Fibroblast of lung (primary cell): ENCODE data around the gene ZNF764. TPM values are rescaled to one million over a fixed set of nuclear protein-coding genes. Genes with fewer than 3 reads are reported as not detected.

Experiments used
- DNase-seq, 2 donors: peaks; one replicate each; pipeline versions ENCODE4 v3.0.0 to v3.0.0-alpha.2; 2010; ENCODE audit warnings: low read depth in 2 of 2
- H2AFZ ChIP-seq: 2 replicates; pipeline ENCODE4 v1.5.1; 2012; ENCODE audit warnings: low read length, control low read depth, inconsistent platforms
- H3K27ac ChIP-seq: 2 replicates; pipeline ENCODE4 v1.5.1; 2011; ENCODE audit warnings: low read length, control low read depth; ENCODE audit not compliant: insufficient read depth
- H3K27me3 ChIP-seq: 2 replicates; pipeline ENCODE4 v1.5.1; 2011; ENCODE audit warnings: mild to moderate bottlenecking, low read length; ENCODE audit not compliant: control insufficient read depth, insufficient read depth
- H3K36me3 ChIP-seq: 2 replicates; pipeline ENCODE4 v1.5.1; 2011; ENCODE audit warnings: low read length; ENCODE audit not compliant: control insufficient read depth, insufficient read depth
- H3K4me1 ChIP-seq: 2 replicates; pipeline ENCODE4 v1.5.1; 2011; ENCODE audit warnings: low read length; ENCODE audit not compliant: control insufficient read depth, insufficient read depth; ENCODE audit errors: extremely low read depth
- H3K4me2 ChIP-seq: 2 replicates; pipeline ENCODE4 v1.5.1; 2011; ENCODE audit warnings: low read length, control low read depth; ENCODE audit not compliant: insufficient read depth; ENCODE audit errors: extremely low read depth
- H3K4me3 ChIP-seq, 4 experiments: fragments of 200-600 bp in 1 of 4; sonication (generic) in 1 of 4; replicated peaks in 1 of 4; 2 replicates each; pipeline ENCODE4 v1.5.1; 2011 to 2016; ENCODE audit warnings: low read length in 4 of 4, low read depth in 3 of 4, mild to moderate bottlenecking in 3 of 4, control low read depth in 2 of 4, inconsistent platforms in 1 of 4, mixed read lengths in 1 of 4; ENCODE audit not compliant: insufficient read depth in 1 of 4; ENCODE audit errors: control extremely low read depth in 1 of 4
- H3K79me2 ChIP-seq: 2 replicates; pipeline ENCODE4 v1.5.1; 2012; ENCODE audit warnings: mild to moderate bottlenecking, low read length, inconsistent platforms; ENCODE audit not compliant: control insufficient read depth, insufficient read depth
- H3K9ac ChIP-seq: 2 replicates; pipeline ENCODE4 v1.5.1; 2011; ENCODE audit warnings: mild to moderate bottlenecking, low read length, control low read depth; ENCODE audit not compliant: insufficient read depth
- H3K9me3 ChIP-seq: 2 replicates; pipeline ENCODE4 v1.5.1; 2012; ENCODE audit warnings: low read depth, low read length; ENCODE audit not compliant: control insufficient read depth, insufficient read depth
- H4K20me1 ChIP-seq: 2 replicates; pipeline ENCODE4 v1.5.1; 2011; ENCODE audit warnings: low read length; ENCODE audit not compliant: control insufficient read depth, insufficient read depth; ENCODE audit errors: extremely low read depth
- CTCF ChIP-seq, 2 donors: IDR thresholded peaks in 1 of 2; conservative IDR thresholded peaks in 1 of 2; 1 replicate in 1 of 2; 2 replicates in 1 of 2; pipeline ENCODE4 v1.5.1; 2011 to 2012; ENCODE audit warnings: low read length in 2 of 2, control low read depth in 1 of 2, inconsistent platforms in 1 of 2, low read depth in 1 of 2, mild to moderate bottlenecking in 1 of 2
- EZH2 ChIP-seq: IDR thresholded peaks from 2 replicates; pipeline ENCODE4 v1.5.1; 2012; ENCODE audit warnings: low read length, control low read depth, mild to moderate bottlenecking; ENCODE audit errors: missing control alignments
- polyA plus RNA-seq, 2 donors: library from polyadenylated mRNA; depleted of rRNA in 1 of 2; stranded (reverse) in 1 of 2; unstranded in 1 of 2; fragments of >200 nt; gene quantifications; 2 replicates each; pipeline ENCODE4 v1.2.1, GENCODE V29; 2011 to 2012; ENCODE audit warnings: missing spikeins in 1 of 2
- total RNA-seq: library from RNA; depleted of rRNA; stranded (reverse); fragments of >200 nt; gene quantifications from 2 replicates; pipeline ENCODE4 v1.2.1, GENCODE V29; 2014

The ZNF764 gene
- total and polyA plus RNA-seq, 2 donors (not counting 1 experiment from before 2014, with no cell fraction given) = 2.4 to 3.1 TPM

GRCh38 chr16:30554557-30555314 is 3.4 kb downstream of the ZNF764 start:
- TF ChIP-seq EZH2 (no peak), CTCF (conservative IDR thresholded peaks at IDR 0.05 in 1 of 2, IDR thresholded peaks at IDR 0.05 in 1 of 2; ENCODE audit: low read depth in 1 of 2, low read length in 2 of 2) (no peak)
- H3K27ac ChIP-seq = no peak overlapping the region

DNA sequence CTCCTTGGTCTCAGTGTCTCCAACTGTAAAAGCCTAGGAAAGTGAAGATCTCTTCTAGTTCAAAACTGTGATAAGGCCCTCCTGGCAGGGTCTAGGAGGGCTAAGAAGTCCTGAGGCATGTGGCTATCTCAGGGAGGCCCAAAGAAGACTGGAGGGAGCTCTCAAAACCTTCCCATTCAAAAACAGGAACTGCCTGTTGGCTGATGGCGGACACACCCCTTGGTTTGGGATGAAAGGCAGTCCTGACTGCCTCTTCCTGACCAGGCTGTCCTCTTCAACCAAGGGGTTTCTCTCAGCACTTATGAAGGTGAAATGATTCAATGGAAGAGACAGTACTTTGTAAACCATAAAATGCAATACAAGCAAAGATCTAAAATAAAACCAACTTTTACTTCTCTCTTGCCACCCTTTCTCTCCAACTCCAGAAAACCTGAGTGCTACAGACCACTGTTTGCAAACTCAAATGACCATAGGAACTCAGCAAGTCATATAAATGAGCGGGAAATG is 4.7 kb downstream of the ZNF764 start:
- Histone ChIP-seq H3K27me3 (no peaks in the 10 kb centered on the region), H3K4me2 (no peak overlapping the region), H3K4me1 (no peaks in the 10 kb centered on the region), H4K20me1 (no peaks in the 10 kb centered on the region), H3K4me3 (no peak overlapping the region), H3K36me3 (peaks cover 10% of the 10 kb centered on the region), H3K9me3 (no peaks in the 10 kb centered on the region), H3K9ac (no peak overlapping the region), H3K27ac (no peak overlapping the region), H2AFZ (no peak overlapping the region), H3K79me2 (peaks cover 8% of the 10 kb centered on the region)
- no peak for DNase-seq
- TF ChIP-seq EZH2 = no peak

More at GRCh38 chr16:30554557-30555314, 3.4 kb downstream of the ZNF764 start:
- no peak overlapping the region for H2AFZ ChIP-seq
- H3K27me3 ChIP-seq = no peaks in the 10 kb centered on the region
- no peaks in the 10 kb centered on the region for H4K20me1 ChIP-seq
- H3K9ac ChIP-seq = no peak overlapping the region
- H3K4me1 ChIP-seq = no peaks in the 10 kb centered on the region
- DNase-seq = no peak
- H3K79me2 ChIP-seq = peaks cover 8% of the 10 kb centered on the region
- no peak overlapping the region for H3K4me3 ChIP-seq
- peaks cover 10% of the 10 kb centered on the region for H3K36me3 ChIP-seq
- H3K4me2 ChIP-seq = no peak overlapping the region
- H3K9me3 ChIP-seq = no peaks in the 10 kb centered on the region

GRCh38 chr16:30552956-30553355 is 5.2 kb downstream of the ZNF764 start:
- no peak for TF ChIP-seq EZH2
- no peak for TF ChIP-seq CTCF (conservative IDR thresholded peaks at IDR 0.05 in 1 of 2, IDR thresholded peaks at IDR 0.05 in 1 of 2; ENCODE audit: low read depth in 1 of 2, low read length in 2 of 2)
- Histone ChIP-seq H3K36me3 (peaks cover 10% of the 10 kb centered on the region), H3K4me1 (no peaks in the 10 kb centered on the region), H3K27ac (no peak overlapping the region), H3K4me3 (no peak overlapping the region), H3K9me3 (no peaks in the 10 kb centered on the region), H3K79me2 (peaks cover 8% of the 10 kb centered on the region), H2AFZ (no peak overlapping the region), H3K4me2 (no peak overlapping the region), H4K20me1 (no peaks in the 10 kb centered on the region), H3K9ac (no peak overlapping the region), H3K27me3 (no peaks in the 10 kb centered on the region)
- DNase-seq = no peak
